Amniotic epithelial cell (primary cell): ENCODE data around the gene FLNC.

Experiments used
- DNase-seq: peaks from one replicate; pipeline ENCODE4 v3.0.0-alpha.2; 2010; ENCODE audit warnings: low read depth

The FLNC gene

DNA sequence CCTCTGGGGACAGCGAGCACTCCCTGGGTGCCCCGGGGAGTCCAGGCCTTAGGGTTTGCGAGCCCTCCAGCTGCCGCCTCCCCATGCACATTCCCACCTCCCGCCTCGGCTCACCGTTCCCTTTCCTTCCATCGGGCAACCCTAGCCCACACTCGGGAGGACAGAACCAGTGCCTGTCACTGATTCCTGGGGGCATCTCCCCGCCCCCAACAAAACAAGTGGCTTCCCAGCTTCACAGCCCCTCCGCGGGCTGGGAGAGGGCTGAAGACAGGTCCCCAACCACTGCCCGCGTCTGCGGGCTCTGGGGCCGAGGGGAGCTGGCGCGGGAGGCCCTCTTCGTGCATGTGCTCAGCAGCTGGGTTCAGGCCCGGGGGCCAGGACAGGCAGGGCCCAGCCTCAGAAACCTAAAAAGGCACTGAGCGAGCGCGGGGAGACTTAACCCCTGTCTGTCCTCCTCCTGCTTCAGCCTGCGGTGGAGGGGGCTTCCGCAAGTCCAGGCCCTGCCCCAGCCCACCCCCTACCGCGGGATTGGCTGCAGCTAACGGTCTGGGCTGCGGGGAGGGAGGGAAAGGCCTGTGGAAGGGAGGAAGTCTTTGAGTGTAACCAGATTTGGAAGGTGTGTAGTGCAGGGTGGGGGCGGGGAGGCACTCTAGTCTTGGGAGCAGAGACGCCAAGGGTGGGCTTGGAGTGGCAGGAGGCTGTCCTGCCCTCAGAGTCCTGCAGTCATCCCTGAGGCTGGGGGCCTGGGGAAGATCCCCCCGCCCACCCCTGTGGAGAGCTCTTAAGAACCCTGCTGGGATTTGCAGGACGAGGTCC is 1.2 kb downstream of the FLNC start:
- DNase-seq: peak; percentile 74

DNA sequence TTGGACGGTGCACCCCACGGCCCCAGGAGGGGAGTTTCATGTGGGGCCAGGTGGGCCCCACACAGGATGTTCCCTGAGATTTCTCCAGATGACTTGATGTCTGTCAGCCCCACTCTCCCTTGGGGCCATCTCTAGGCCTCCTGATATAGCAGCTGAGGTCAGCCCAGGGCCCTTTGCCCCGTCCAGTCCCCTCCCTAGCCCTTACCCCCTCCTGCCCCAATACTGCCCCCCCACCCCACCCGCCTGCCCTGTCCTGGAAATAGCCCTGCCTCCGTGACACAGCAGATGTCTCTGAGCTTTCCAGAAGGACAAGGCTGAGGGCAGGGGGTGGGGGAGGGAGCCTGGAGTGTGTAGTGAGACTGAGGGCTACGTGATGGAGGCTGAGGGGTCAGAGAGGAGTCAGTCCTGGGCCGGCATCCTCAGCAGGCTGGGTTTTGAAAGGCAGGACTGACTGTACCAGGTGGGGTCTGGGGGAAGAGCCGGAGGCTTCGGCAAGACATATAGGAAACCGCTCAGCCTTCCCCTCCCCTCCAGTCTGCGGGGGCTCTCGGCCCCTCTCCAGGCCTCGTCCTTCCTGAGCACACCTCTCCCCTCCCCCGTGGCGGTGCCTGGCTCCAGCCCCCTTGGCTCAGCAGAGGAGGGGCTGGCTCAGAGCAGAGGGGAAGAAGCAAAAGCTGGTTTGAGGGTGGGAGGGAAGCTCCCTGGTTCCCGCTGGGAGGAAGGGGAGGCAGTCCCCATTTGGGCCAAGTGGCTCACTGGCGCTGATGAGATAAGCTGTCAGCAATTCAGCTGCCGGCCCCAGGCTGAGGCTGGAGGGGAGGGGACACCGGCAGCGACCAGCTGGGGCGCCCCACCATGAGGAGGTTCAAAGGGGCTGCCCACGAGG is 2.0 kb downstream of the FLNC start:
- DNase-seq: peak; percentile 77

GRCh38 chr7:128832880-128833147 is 2.6 kb downstream of the FLNC start:
- DNase-seq: no peak

GRCh38 chr7:128833148-128833945 is 3.1 kb downstream of the FLNC start:
- peak; percentile 76 for DNase-seq

GRCh38 chr7:128833946-128834325 is 3.7 kb downstream of the FLNC start:
- peak; percentile 51 for DNase-seq

DNA sequence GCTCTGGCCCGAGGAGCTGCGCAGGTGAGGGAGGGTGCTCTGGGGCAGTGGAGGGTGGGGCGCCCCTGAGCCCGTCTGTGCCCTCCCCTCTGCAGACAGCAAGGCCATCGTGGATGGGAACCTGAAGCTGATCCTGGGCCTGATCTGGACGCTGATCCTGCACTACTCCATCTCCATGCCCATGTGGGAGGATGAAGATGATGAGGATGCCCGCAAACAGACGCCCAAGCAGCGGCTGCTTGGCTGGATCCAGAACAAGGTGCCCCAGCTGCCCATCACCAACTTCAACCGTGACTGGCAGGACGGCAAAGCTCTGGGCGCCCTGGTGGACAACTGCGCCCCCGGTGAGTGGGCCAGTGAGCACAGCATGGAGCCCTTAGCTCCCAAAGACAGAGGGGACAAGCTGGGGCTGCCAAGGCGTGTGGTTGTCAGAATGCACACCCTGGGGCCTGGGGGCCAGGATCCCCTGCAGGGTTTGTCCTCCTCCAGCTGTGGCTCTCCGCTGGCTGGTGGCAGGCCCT is 5.1 kb downstream of the FLNC start:
- DNase-seq: no peak

GRCh38 chr7:128835790-128836641 is 5.8 kb downstream of the FLNC start:
- DNase-seq: peak; percentile 76

- DNase-seq: no peak
Observed at GRCh38 chr7:128836729-128837348, 6.6 kb downstream of the FLNC start.

DNA sequence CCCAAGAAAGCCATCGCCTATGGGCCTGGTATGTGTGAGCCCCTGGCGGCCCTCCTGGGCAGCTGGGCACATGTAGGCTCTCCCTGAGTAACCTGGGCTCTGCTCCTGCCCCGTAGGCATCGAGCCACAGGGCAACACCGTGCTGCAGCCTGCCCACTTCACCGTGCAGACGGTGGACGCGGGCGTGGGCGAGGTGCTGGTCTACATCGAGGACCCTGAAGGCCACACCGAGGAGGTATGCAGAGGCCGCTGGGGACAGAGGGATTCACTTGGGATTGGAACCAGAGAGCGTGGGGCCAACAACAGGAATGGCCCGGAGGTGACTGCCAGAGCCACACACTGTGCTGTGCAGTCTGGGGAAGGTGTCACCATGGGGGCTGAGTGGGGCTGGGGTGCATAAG is 7.3 kb downstream of the FLNC start:
- DNase-seq: no peak

- DNase-seq: no peak
Observed at GRCh38 chr7:128838109-128838779, 8.0 kb downstream of the FLNC start.

DNA sequence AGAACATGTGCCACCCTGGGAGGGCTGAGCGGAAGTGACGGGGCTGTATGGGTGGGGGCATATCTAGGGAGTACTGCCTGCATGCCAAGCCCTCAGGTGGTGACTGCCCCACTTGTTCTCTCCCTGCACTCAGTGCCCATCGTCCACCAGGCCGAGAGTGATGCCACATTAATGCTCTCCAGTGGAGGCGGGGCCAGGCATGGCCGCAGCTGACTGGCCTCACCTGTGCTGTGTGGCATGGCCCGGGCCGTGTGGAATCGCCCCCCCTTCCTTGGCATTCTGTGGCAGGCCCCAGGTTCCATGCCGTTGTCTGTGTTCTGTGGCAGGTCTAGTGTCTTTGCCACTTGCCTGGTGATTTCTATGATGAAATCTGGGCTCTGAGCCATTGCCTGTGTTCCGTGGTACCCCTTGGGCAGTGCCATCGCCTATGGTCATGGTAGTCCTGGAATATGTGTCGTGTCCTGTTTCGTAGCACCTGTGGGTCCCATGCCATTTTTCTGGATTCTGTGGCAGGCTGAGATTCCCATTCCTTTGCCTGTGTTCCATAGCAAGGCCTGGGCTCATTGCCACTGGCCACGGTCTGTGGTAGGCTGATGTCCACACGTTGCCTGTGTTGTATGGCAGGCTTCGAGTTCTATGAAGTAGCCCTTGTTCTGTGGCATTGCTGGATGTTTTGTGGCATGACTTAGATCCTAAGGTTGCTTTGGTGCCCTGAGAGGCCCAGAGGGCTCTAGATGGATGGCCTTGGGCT is 8.9 kb downstream of the FLNC start:
- DNase-seq: no peak

- DNase-seq: no peak
Observed at GRCh38 chr7:128839751-128840177, 9.6 kb downstream of the FLNC start.

- DNase-seq: no peak
Observed at GRCh38 chr7:128840326-128841170, 10.3 kb downstream of the FLNC start.

- no peak for DNase-seq
Observed at GRCh38 chr7:128841171-128841690, 11.0 kb downstream of the FLNC start.

- peak; percentile 37 for DNase-seq
Observed at GRCh38 chr7:128841921-128842673, 11.9 kb downstream of the FLNC start.

DNA sequence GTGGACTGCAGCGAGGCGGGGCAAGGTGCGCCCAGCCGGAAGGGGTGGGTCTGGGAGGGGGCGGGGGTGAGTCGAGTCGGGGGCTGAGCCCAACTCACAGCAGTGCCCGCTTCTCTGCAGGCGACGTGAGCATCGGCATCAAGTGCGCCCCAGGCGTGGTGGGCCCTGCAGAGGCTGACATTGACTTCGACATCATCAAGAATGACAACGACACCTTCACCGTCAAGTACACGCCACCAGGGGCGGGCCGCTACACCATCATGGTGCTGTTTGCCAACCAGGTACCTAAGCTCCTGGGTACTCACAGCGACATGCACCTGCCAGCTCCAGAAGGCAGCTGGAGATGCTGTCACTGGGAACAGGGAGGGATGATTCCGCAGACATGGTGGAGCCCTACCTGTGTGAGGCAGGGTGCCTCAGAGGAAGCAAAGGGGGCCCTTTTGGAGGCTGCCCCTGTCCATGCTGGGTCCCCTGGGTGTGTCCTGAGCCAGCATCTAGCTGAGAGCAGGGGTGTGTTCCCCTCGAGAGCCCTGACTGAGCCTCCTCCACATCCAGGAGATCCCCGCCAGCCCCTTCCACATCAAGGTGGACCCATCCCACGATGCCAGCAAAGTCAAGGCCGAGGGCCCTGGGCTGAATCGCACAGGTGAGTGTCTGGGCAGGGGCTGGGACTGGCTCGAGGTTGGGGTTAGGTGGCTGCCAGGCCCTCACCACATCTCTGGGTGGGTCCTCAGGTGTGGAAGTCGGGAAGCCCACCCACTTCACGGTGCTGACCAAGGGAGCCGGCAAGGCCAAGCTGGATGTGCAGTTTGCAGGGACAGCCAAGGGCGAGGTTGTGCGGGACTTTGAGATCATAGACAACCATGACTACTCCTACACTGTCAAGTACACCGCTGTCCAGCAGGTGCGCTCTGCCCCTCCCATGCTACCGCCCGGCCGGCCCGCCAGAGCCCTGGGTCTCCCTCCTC is 12.8 kb downstream of the FLNC start:
- DNase-seq: no peak
